ENCODE measurements around the gene LRRC7. TPM values are rescaled to one million over a fixed set of nuclear protein-coding genes. Genes with fewer than 3 reads are reported as not detected.

Gene LRRC7
- total RNA-seq, 1 donor from 2014 or later: 0.94 TPM

DNA sequence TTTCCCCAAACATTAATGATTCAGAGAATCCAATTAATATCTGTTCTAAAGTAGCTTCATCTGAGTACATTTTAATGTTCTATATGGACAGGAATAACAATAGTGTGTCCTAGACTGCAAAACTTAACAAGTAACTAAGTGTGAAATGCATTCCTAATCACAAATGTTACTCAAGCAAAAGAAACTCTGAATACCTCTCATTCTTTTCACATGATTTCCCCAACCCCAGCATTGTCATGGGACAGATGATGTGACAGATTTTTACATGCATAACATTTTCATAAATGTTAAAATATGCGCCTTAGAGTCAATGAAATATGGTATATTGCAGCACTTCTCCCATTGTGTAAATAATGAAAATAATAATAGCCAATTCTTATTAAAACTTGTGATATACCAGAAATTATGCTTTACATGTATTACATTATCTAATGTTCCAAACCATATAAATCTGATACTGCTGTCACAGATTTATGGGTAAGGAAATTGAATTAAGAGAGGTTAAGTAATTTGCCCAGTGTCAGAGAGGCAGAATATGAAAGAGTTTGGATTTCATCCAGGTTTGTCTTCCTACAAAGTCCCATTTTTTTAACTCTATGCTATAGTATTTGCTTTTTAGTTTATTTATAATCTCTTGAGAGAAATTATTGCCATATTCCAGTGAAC, 269.4 kb downstream of the LRRC7 start:
- H3K36me3 Mint-ChIP-seq (ENCODE audit: unreplicated experiment): no peaks in the 10 kb centered on the region
- H3K9me3 Mint-ChIP-seq (ENCODE audit: unreplicated experiment): no peaks in the 10 kb centered on the region
- H3K27ac Mint-ChIP-seq (ENCODE audit: unreplicated experiment): peak overlapping the region; percentile 23
- H3K4me3 Mint-ChIP-seq (ENCODE audit: unreplicated experiment): no peak overlapping the region
- no peaks in the 10 kb centered on the region for H3K27me3 Mint-ChIP-seq (ENCODE audit: unreplicated experiment)
- DNase-seq (ENCODE audit: extremely low spot score, unreplicated experiment): no peak
- peaks cover 15% of the 10 kb centered on the region for H3K4me1 Mint-ChIP-seq (ENCODE audit: unreplicated experiment)
- TF ChIP-seq, protein P1, sequence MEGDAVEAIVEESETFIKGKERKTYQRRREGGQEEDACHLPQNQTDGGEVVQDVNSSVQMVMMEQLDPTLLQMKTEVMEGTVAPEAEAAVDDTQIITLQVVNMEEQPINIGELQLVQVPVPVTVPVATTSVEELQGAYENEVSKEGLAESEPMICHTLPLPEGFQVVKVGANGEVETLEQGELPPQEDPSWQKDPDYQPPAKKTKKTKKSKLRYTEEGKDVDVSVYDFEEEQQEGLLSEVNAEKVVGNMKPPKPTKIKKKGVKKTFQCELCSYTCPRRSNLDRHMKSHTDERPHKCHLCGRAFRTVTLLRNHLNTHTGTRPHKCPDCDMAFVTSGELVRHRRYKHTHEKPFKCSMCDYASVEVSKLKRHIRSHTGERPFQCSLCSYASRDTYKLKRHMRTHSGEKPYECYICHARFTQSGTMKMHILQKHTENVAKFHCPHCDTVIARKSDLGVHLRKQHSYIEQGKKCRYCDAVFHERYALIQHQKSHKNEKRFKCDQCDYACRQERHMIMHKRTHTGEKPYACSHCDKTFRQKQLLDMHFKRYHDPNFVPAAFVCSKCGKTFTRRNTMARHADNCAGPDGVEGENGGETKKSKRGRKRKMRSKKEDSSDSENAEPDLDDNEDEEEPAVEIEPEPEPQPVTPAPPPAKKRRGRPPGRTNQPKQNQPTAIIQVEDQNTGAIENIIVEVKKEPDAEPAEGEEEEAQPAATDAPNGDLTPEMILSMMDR (IDR thresholded peaks at IDR 0.05): no peak

DNA sequence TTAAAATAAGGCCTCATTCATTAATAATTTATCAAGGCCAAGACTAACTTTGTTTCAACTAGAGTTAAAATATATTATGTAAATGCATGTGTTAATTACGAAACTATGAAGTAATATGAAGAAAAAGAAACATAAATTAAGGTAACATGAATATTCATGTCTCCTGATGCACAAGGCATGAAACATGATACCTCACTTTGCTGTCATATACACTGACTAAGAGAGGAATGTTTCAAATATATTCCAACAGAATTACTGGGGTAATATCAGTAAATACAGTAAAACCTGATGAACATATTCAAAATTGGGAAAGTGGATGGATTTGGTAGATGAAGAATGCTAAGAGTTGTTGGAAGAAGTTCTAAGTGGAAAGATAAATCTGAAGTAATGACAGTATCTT, 274.6 kb downstream of the LRRC7 start:
- no peaks in the 10 kb centered on the region for H3K9me3 Mint-ChIP-seq (ENCODE audit: unreplicated experiment)
- no peaks in the 10 kb centered on the region for H3K36me3 Mint-ChIP-seq (ENCODE audit: unreplicated experiment)
- no peak overlapping the region for H3K27ac Mint-ChIP-seq (ENCODE audit: unreplicated experiment)
- no peak for DNase-seq (ENCODE audit: extremely low spot score, unreplicated experiment)
- TF ChIP-seq, protein P1 (IDR thresholded peaks at IDR 0.05): no peak
- peaks cover 2% of the 10 kb centered on the region for H3K4me1 Mint-ChIP-seq (ENCODE audit: unreplicated experiment)
- H3K4me3 Mint-ChIP-seq (ENCODE audit: unreplicated experiment): no peak overlapping the region
- H3K27me3 Mint-ChIP-seq (ENCODE audit: unreplicated experiment): peaks cover under 1% of the 10 kb centered on the region

DNA sequence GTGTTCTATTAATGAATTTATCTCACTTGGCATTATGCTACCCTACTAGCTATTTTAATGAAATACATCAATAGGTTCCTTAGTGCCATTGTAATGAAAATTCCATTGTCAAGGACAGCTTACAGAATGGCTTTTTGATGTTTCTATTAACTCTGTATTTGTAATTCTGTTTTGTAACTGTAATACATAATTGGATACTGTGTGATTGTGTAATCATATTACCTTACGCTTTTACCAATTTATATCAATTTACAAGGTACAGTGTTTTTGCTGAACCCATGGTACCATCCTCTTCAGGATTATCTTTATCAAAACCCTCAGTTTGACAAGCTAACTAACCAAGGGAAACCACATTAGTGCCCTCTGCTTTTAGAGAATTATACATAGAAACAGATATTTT, 277.9 kb downstream of the LRRC7 start:
- no peak overlapping the region for H3K27ac Mint-ChIP-seq (ENCODE audit: unreplicated experiment)
- TF ChIP-seq, protein P1 (IDR thresholded peaks at IDR 0.05): no peak
- DNase-seq (ENCODE audit: extremely low spot score, unreplicated experiment): no peak
- H3K27me3 Mint-ChIP-seq (ENCODE audit: unreplicated experiment): peaks cover 7% of the 10 kb centered on the region
- no peaks in the 10 kb centered on the region for H3K4me1 Mint-ChIP-seq (ENCODE audit: unreplicated experiment)
- no peaks in the 10 kb centered on the region for H3K9me3 Mint-ChIP-seq (ENCODE audit: unreplicated experiment)
- no peaks in the 10 kb centered on the region for H3K36me3 Mint-ChIP-seq (ENCODE audit: unreplicated experiment)
- no peak overlapping the region for H3K4me3 Mint-ChIP-seq (ENCODE audit: unreplicated experiment)

DNA sequence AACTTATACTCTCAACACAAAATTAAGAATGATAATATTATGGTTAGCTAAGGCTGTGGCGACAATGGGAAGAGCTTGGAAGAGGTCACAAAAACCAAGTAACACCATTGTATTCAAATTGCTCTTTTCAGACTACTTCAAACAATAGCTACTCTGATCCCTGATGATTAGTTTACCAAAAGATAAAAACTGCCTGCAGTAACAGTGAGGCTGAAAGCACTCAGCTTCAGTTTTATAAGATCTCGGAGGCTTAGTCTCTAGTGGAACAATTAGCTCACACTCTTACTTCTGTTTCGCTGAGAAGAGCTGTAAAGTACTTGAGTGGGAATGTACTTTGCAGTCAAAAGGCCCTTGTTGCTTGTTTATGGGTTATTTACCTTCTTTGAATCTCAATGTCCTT, 278.5 kb downstream of the LRRC7 start:
- DNase-seq (ENCODE audit: extremely low spot score, unreplicated experiment): no peak
- TF ChIP-seq, protein P1 (IDR thresholded peaks at IDR 0.05): no peak
- no peaks in the 10 kb centered on the region for H3K4me1 Mint-ChIP-seq (ENCODE audit: unreplicated experiment)
- peaks cover 7% of the 10 kb centered on the region for H3K27me3 Mint-ChIP-seq (ENCODE audit: unreplicated experiment)
- H3K27ac Mint-ChIP-seq (ENCODE audit: unreplicated experiment): no peak overlapping the region
- H3K36me3 Mint-ChIP-seq (ENCODE audit: unreplicated experiment): no peaks in the 10 kb centered on the region
- H3K4me3 Mint-ChIP-seq (ENCODE audit: unreplicated experiment): no peak overlapping the region
- no peaks in the 10 kb centered on the region for H3K9me3 Mint-ChIP-seq (ENCODE audit: unreplicated experiment)

DNA sequence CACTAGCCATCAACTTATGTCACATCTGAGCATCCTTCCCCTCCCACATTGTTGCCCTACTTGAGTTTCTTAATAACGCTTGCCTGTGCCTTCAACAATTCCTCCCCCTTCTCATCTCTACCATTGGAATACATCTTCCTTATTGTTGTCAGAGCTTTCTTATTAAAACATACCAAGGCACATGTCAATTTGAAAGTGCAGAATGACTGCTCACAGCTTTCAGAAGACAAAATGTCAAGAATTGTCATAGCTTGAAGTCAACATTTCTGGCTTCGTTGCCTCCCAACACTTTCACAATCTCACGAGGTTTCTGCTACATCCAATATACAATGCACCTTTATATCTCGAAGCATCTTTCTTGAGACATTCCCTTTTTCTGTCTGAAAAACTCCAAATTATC, 279.9 kb downstream of the LRRC7 start:
- Mint-ChIP-seq H3K27me3 (ENCODE audit: unreplicated experiment) (peaks cover 7% of the 10 kb centered on the region), H3K27ac (ENCODE audit: unreplicated experiment) (no peak overlapping the region), H3K36me3 (ENCODE audit: unreplicated experiment) (no peaks in the 10 kb centered on the region), H3K9me3 (ENCODE audit: unreplicated experiment) (no peaks in the 10 kb centered on the region), H3K4me3 (ENCODE audit: unreplicated experiment) (no peak overlapping the region), H3K4me1 (ENCODE audit: unreplicated experiment) (no peaks in the 10 kb centered on the region)
- no peak for DNase-seq (ENCODE audit: extremely low spot score, unreplicated experiment)
- TF ChIP-seq, protein P1 (IDR thresholded peaks at IDR 0.05): no peak
